HG03460 (cell line): Measurements from ENCODE around the gene DLX6.

Experiments used
- ATAC-seq: cut with Tn5 transposase; IDR thresholded peaks from one replicate; pipeline ENCODE4 v1.9.1; 2021; ENCODE audit not compliant: unreplicated experiment

Gene DLX6

GRCh38 chr7:96995406-96996110 lies 9.8 kb upstream of the DLX6 start:
- ATAC-seq = no peak

- ATAC-seq = no peak
Observed at GRCh38 chr7:96996111-96996957, 9.0 kb upstream of the DLX6 start.

- ATAC-seq = no peak
Observed at GRCh38 chr7:96996958-96997511, 8.3 kb upstream of the DLX6 start.

GRCh38 chr7:96997512-96998032 lies 7.8 kb upstream of the DLX6 start:
- no peak for ATAC-seq

- no peak for ATAC-seq
Observed at GRCh38 chr7:96998333-96998732, 7.0 kb upstream of the DLX6 start.

- no peak for ATAC-seq
Observed at GRCh38 chr7:96998744-96999143, 6.6 kb upstream of the DLX6 start.

- no peak for ATAC-seq
Observed at GRCh38 chr7:97001221-97001620, 4.1 kb upstream of the DLX6 start.

GRCh38 chr7:97001656-97002554 lies 3.4 kb upstream of the DLX6 start:
- no peak for ATAC-seq

- ATAC-seq = no peak
Observed at GRCh38 chr7:97002555-97003261, 2.6 kb upstream of the DLX6 start.

GRCh38 chr7:97003262-97004246 lies 1.8 kb upstream of the DLX6 start:
- ATAC-seq = no peak

- no peak for ATAC-seq
Observed at GRCh38 chr7:97004247-97005182, 838 bp upstream of the DLX6 start.

GRCh38 chr7:97006055-97006815 lies 882 bp downstream of the DLX6 start:
- ATAC-seq = peak; percentile 54

- no peak for ATAC-seq
Observed at GRCh38 chr7:97006816-97007582, 1.6 kb downstream of the DLX6 start.

- ATAC-seq = no peak
Observed at GRCh38 chr7:97007583-97007861, 2.2 kb downstream of the DLX6 start.

GRCh38 chr7:97008275-97008917 lies 3.0 kb downstream of the DLX6 start:
- no peak for ATAC-seq
